SK-N-SH (cell line): ENCODE measurements around the gene TRMT10A. TPM values are rescaled to one million over a fixed set of nuclear protein-coding genes. Genes with fewer than 3 reads are reported as not detected.

Source experiments
- CTCF ChIA-PET: fragments of 300-600, 350-600 bp; formaldehyde crosslinking; extraction: SDS; loops from one replicate; lab custom pipeline; 2021; lab: Yijun Ruan, JAX
- POLR2A ChIA-PET: fragments of 350-600 bp; sonication (Branson Sonifier 250); formaldehyde crosslinking; extraction: SDS; loops from one replicate; lab custom pipeline; 2020; ENCODE audit warnings: antibody characterized with exemption, inconsistent platforms; lab: Yijun Ruan, JAX
- DNase-seq: peaks from one replicate; pipeline ENCODE4 v3.0.0; 2012
- H2AFZ ChIP-seq: fragments of 200-600 bp; sonication (generic); 2 replicates; pipeline ENCODE4 v1.8.1; 2016; ENCODE audit warnings: antibody characterized with exemption, mild to moderate bottlenecking, low read depth
- H3F3A ChIP-seq: fragments of 200-600 bp; sonication (generic); replicated peaks from 2 replicates; pipeline ENCODE3; 2016; ENCODE audit warnings: antibody characterized with exemption, mild to moderate bottlenecking; ENCODE audit not compliant: insufficient read depth
- H3K27ac ChIP-seq, 2 experiments: fragments of 200-500 bp in 1 of 2; fragments of 200-600 bp in 1 of 2; sonication (Bioruptor generic) in 1 of 2; sonication (generic), shearing (Covaris generic) in 1 of 2; 2 replicates each; pipeline versions ENCODE4 v1.5.1 to v1.6.1; 2014 to 2016; ENCODE audit warnings: low read depth in 2 of 2, inconsistent platforms in 1 of 2, low read length in 1 of 2, mild to moderate bottlenecking in 1 of 2, mixed read lengths in 1 of 2
- H3K27me3 ChIP-seq: fragments of 200-600 bp; sonication (generic), shearing (Covaris generic); 2 replicates; pipeline ENCODE4 v1.6.1; 2016; ENCODE audit warnings: mixed run types; ENCODE audit not compliant: insufficient read depth
- H3K36me3 ChIP-seq, 2 experiments: fragments of 200-500 bp in 1 of 2; fragments of 200-600 bp in 1 of 2; sonication (Bioruptor generic) in 1 of 2; sonication (generic) in 1 of 2; replicated peaks in 1 of 2; 2 replicates each; pipeline versions ENCODE3 to v1.5.1; 2014 to 2016; ENCODE audit warnings: low read length in 1 of 2, mild to moderate bottlenecking in 1 of 2; ENCODE audit not compliant: insufficient read depth in 2 of 2, control insufficient read depth in 1 of 2
- H3K4me1 ChIP-seq, 2 experiments: fragments of 200-500 bp in 1 of 2; fragments of 200-600 bp in 1 of 2; sonication (Bioruptor generic) in 1 of 2; sonication (generic), shearing (Covaris generic) in 1 of 2; 2 replicates each; pipeline versions ENCODE4 v1.5.1 to v1.6.1; 2014 to 2016; ENCODE audit warnings: low read depth in 1 of 2, low read length in 1 of 2, mixed run types in 1 of 2; ENCODE audit not compliant: insufficient read depth in 2 of 2, control insufficient read depth in 1 of 2
- H3K4me2 ChIP-seq: fragments of 200-600 bp; sonication (generic), shearing (Covaris generic); 2 replicates; pipeline ENCODE4 v1.6.1; 2017; ENCODE audit warnings: mixed run types
- H3K4me3 ChIP-seq, 2 experiments: fragments of 200-500 bp in 1 of 2; fragments of 200-600 bp in 1 of 2; sonication (Bioruptor generic) in 1 of 2; sonication (generic), shearing (Covaris generic) in 1 of 2; 2 replicates each; pipeline versions ENCODE4 v1.5.1 to v1.8.1; 2014 to 2016; ENCODE audit warnings: low read depth in 2 of 2, inconsistent platforms in 1 of 2, low read length in 1 of 2, mild to moderate bottlenecking in 1 of 2, mixed read lengths in 1 of 2, moderate library complexity in 1 of 2
- H3K79me2 ChIP-seq: fragments of 200-600 bp; sonication (generic); 2 replicates; pipeline ENCODE4 v1.8.1; 2017; ENCODE audit warnings: mild to moderate bottlenecking; ENCODE audit not compliant: insufficient read depth
- H3K9ac ChIP-seq: fragments of 200-600 bp; sonication (generic); 2 replicates; pipeline ENCODE4 v1.6.1; 2017; ENCODE audit warnings: mixed run types
- H3K9me2 ChIP-seq: fragments of 200-600 bp; sonication (generic); 2 replicates; pipeline ENCODE4 v1.6.1; 2017; ENCODE audit warnings: mixed run types
- H3K9me3 ChIP-seq: fragments of 200-600 bp; sonication (generic); 2 replicates; pipeline ENCODE4 v1.6.1; 2017; ENCODE audit warnings: mixed run types, mild to moderate bottlenecking, moderate library complexity
- H4K20me1 ChIP-seq: fragments of 200-600 bp; sonication (generic); 2 replicates; pipeline ENCODE4 v1.6.1; 2017; ENCODE audit warnings: mild to moderate bottlenecking, mixed run types; ENCODE audit not compliant: insufficient read depth
- EZH2phosphoT487 ChIP-seq: fragments of 200-600 bp; sonication (generic); IDR thresholded peaks from 2 replicates; pipeline ENCODE4 v1.6.1; 2017; ENCODE audit warnings: low read depth, mixed run types, mild to moderate bottlenecking, antibody characterized with exemption, moderate library complexity, borderline replicate concordance
- FOSL2 ChIP-seq: IDR thresholded peaks from 2 replicates; pipeline ENCODE4 v1.4.0; 2012; ENCODE audit warnings: low read depth, mild to moderate bottlenecking, moderate library complexity, borderline replicate concordance
- JUND ChIP-seq: IDR thresholded peaks from 2 replicates; pipeline ENCODE4 v1.4.0; 2012
- MEF2A ChIP-seq: IDR thresholded peaks from 2 replicates; pipeline ENCODE4 v1.4.0; 2012; ENCODE audit warnings: low read depth, borderline replicate concordance
- NFIC ChIP-seq: IDR thresholded peaks from 2 replicates; pipeline ENCODE4 v1.4.0; 2012; ENCODE audit warnings: borderline replicate concordance
- PBX3 ChIP-seq: IDR thresholded peaks from 2 replicates; pipeline ENCODE4; 2012
- POLR2AphosphoS5 ChIP-seq: IDR thresholded peaks from 2 replicates; pipeline ENCODE4 v1.6.1; 2012; ENCODE audit warnings: low read depth, low read length
- REST ChIP-seq: IDR thresholded peaks from 2 replicates; pipeline ENCODE4 v1.6.1; 2012; ENCODE audit warnings: mild to moderate bottlenecking, low read depth, low read length, moderate library complexity
- TAF1 ChIP-seq: IDR thresholded peaks from 2 replicates; pipeline ENCODE4 v1.6.1; 2012; ENCODE audit warnings: low read depth, mild to moderate bottlenecking, low read length, moderate library complexity, borderline replicate concordance
- TEAD4 ChIP-seq: IDR thresholded peaks from 2 replicates; pipeline ENCODE4 v1.4.0; 2012; ENCODE audit warnings: mild to moderate bottlenecking, borderline replicate concordance; ENCODE audit not compliant: insufficient read depth
- YY1 ChIP-seq: IDR thresholded peaks from 2 replicates; pipeline ENCODE4 v1.4.0; 2012; ENCODE audit warnings: low read depth, mild to moderate bottlenecking
- WGBS: methylation state at CpG from one replicate; pipeline ENCODE4 v1.1.6; 2017; ENCODE audit warnings: low lambda C conversion rate; 5-methylcytosine and 5-hydroxymethylcytosine counted together
- polyA plus RNA-seq, 3 experiments: library from polyadenylated mRNA; depleted of rRNA; stranded (reverse); fragments of >200 nt; gene quantifications; 2 replicates each; pipeline ENCODE4 v1.2.3, GENCODE V29; 2012
- TF ChIP-seq, protein P1 (sequence below): IDR thresholded peaks from 2 replicates; pipeline ENCODE4 v1.4.0; 2012; ENCODE audit warnings: low read depth, borderline replicate concordance
- TF ChIP-seq, protein P2 (sequence below): IDR thresholded peaks from 2 replicates; pipeline ENCODE4 v1.4.0; 2012; ENCODE audit warnings: low read depth
- TF ChIP-seq, protein P3 (sequence below): fragments of 200-600 bp; sonication (generic); IDR thresholded peaks from 2 replicates; pipeline ENCODE4 v1.6.1; 2017; ENCODE audit warnings: antibody characterized with exemption, mild to moderate bottlenecking, moderate library complexity
- TF ChIP-seq, protein P4 (sequence below): fragments of 150-350 bp; IDR thresholded peaks from 2 replicates; pipeline ENCODE4 v1.6.1; 2017; ENCODE audit warnings: antibody characterized with exemption, low read length, low read depth, borderline replicate concordance

The TRMT10A gene
- polyA plus RNA-seq, 1 of the 3 experiments (the other 2 are of a cell fraction), result 2.4 TPM

DNA sequence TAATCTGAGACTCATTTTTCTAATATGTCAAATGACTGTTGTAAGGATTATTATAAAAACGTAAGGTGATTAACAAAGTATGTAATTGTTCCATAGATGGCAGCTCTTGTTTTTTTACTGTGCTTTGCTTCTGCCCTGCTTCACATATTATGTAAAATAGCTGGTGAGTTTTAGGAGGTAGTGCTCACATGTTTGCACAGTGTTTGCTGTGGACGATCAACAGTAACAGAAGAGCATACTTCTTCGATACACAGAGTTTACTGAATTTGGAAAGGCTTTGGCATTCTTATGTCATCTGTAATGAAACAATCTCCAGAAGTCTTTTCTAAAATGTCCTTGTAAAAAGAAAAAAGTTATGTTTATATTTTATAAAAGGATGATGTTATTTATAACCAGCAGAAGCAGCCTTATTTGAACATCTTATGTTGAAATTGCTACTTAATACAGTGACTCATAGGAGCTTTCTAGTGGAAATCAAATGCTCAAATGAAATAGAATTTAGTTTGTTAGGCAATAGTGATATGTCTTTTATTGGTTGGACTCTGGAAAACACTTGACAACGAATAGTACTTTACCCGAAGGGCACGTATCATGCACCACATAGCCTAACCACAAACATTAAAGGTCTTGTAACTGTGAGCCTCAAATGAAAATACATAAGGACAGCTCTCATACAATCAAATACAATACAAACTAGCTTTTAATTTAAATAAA, 8.8 kb upstream of the TRMT10A start:
- no peaks in the 10 kb centered on the region for H3K9me3 ChIP-seq
- no peaks in the 10 kb centered on the region for H3K36me3 ChIP-seq
- no peak overlapping the region for H3K4me3 ChIP-seq
- ChIA-PET POLR2A (interaction anchor here (0.9 kb wide), 1 partner anchor 9 kb away, joined by 3 read pairs; the partner anchor contains the start of gene TRMT10A), CTCF (interaction anchor here (0.9 to 1.7 kb wide), 2 partner anchors 14 to 236 kb away, joined by 4 to 5 read pairs; no protein-coding TSS in a partner anchor)
- 65% methylated on average over 6 of the region's 6 CpGs for WGBS
- H3K4me1 ChIP-seq, result no peaks in the 10 kb centered on the region
- H3K27ac ChIP-seq, result no peak overlapping the region
- H4K20me1 ChIP-seq, result no peaks in the 10 kb centered on the region
- H3K9ac ChIP-seq, result no peak overlapping the region
- no peaks in the 10 kb centered on the region for H3K27me3 ChIP-seq
- DNase-seq, result no peak
- no peaks in the 10 kb centered on the region for H3F3A ChIP-seq
- TF ChIP-seq, protein P1, sequence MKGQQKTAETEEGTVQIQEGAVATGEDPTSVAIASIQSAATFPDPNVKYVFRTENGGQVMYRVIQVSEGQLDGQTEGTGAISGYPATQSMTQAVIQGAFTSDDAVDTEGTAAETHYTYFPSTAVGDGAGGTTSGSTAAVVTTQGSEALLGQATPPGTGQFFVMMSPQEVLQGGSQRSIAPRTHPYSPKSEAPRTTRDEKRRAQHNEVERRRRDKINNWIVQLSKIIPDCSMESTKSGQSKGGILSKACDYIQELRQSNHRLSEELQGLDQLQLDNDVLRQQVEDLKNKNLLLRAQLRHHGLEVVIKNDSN, result no peak
- TF ChIP-seq, protein P2, sequence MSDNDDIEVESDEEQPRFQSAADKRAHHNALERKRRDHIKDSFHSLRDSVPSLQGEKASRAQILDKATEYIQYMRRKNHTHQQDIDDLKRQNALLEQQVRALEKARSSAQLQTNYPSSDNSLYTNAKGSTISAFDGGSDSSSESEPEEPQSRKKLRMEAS, result no peak
- TF ChIP-seq MEF2A, result no peak
- no peak for TF ChIP-seq YY1
- TF ChIP-seq TEAD4, result no peak
- TF ChIP-seq JUND, result no peak
- TF ChIP-seq NFIC, result no peak
- TF ChIP-seq PBX3, result no peak
- TF ChIP-seq TAF1, result no peak
- TF ChIP-seq, protein P3, sequence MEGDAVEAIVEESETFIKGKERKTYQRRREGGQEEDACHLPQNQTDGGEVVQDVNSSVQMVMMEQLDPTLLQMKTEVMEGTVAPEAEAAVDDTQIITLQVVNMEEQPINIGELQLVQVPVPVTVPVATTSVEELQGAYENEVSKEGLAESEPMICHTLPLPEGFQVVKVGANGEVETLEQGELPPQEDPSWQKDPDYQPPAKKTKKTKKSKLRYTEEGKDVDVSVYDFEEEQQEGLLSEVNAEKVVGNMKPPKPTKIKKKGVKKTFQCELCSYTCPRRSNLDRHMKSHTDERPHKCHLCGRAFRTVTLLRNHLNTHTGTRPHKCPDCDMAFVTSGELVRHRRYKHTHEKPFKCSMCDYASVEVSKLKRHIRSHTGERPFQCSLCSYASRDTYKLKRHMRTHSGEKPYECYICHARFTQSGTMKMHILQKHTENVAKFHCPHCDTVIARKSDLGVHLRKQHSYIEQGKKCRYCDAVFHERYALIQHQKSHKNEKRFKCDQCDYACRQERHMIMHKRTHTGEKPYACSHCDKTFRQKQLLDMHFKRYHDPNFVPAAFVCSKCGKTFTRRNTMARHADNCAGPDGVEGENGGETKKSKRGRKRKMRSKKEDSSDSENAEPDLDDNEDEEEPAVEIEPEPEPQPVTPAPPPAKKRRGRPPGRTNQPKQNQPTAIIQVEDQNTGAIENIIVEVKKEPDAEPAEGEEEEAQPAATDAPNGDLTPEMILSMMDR, result no peak
- no peaks in the 10 kb centered on the region for H3K9me2 ChIP-seq
- no peaks in the 10 kb centered on the region for H3K79me2 ChIP-seq
- H2AFZ ChIP-seq, result no peak overlapping the region
- no peak overlapping the region for H3K4me2 ChIP-seq

DNA sequence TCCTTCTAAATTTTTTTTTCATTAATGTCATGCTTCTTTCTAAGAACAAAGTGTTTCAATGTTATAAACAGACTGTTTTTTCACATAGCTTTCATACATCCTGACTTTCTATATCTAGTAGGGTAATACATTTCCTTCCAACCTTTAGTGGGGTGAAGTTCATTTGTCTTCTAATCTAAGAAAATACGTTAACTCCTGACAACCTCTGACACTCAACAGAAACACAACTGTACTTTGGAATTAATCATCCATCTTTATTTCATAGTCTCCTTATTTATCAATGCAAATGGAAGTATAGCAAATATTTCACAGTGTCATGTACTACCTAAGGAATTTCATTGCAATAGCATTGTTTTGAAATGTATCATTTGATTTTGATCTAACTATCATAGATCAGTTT, 8.0 kb upstream of the TRMT10A start:
- no peaks in the 10 kb centered on the region for H3K79me2 ChIP-seq
- no peak overlapping the region for H3K4me3 ChIP-seq
- H3K27me3 ChIP-seq, result no peaks in the 10 kb centered on the region
- no peaks in the 10 kb centered on the region for H4K20me1 ChIP-seq
- H3K9me2 ChIP-seq, result no peaks in the 10 kb centered on the region
- H3K9me3 ChIP-seq, result no peaks in the 10 kb centered on the region
- no peak overlapping the region for H3K27ac ChIP-seq
- CTCF ChIA-PET, result no interaction called here
- no peaks in the 10 kb centered on the region for H3F3A ChIP-seq
- no peaks in the 10 kb centered on the region for H3K4me1 ChIP-seq
- no peak overlapping the region for H3K9ac ChIP-seq
- no peak for DNase-seq
- H3K36me3 ChIP-seq, result no peaks in the 10 kb centered on the region
- no peak overlapping the region for H3K4me2 ChIP-seq
- no peak for TF ChIP-seq POLR2AphosphoS5
- TF ChIP-seq TAF1, result no peak
- no peak for TF ChIP-seq EZH2phosphoT487
- TF ChIP-seq FOSL2, result no peak
- no peak for TF ChIP-seq TEAD4
- no peak for TF ChIP-seq REST
- TF ChIP-seq, protein P4, sequence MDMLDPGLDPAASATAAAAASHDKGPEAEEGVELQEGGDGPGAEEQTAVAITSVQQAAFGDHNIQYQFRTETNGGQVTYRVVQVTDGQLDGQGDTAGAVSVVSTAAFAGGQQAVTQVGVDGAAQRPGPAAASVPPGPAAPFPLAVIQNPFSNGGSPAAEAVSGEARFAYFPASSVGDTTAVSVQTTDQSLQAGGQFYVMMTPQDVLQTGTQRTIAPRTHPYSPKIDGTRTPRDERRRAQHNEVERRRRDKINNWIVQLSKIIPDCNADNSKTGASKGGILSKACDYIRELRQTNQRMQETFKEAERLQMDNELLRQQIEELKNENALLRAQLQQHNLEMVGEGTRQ, result no peak
- no peak overlapping the region for H2AFZ ChIP-seq
- WGBS, result 38% methylated on average over 1 of the region's 1 CpG
- POLR2A ChIA-PET, result no interaction called here
